ENCODE results near the gene HOXA7.

Gene HOXA7

DNA sequence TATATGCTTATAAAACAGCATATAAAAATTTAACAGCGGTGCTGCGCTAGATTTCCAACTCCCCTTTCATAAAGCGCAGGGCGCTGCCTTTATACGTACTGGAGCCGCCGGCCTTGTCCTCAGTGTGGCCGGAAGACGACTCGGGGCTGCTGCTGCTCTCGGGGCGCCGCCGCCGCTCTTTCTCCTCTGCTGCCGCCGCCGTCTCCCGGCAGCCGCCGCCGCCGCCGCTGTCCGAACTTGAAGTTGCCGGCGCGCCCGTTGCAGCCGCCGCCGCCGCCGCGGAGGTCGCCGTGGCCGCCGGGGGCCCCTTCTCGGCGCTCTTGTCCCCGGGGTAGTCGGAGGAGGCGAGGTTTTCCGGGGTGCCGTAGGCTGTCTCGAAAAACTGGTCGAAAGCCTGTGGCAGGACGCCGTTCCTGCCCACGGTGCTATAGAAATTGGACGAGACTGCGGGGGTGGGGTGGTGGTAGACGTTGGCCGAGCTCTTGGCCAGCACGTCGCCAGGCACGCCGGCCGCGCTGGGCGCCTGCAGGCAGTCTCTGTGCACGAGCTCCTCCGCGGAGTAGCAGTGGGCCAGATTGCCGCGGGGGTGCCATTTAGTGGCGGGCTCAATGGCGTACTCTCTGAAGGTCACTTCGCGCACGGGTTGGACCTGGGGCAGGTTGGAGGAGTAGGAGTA is 28.0 kb upstream of the HOXA7 start:
- peak overlapping the region in 10 of 21 experiments; percentile 21 to 81 (median 74) for H3K27ac ChIP-seq
- H3K4me3 ChIP-seq, result peak overlapping the region; percentile 16 to 48 (median 41)

DNA sequence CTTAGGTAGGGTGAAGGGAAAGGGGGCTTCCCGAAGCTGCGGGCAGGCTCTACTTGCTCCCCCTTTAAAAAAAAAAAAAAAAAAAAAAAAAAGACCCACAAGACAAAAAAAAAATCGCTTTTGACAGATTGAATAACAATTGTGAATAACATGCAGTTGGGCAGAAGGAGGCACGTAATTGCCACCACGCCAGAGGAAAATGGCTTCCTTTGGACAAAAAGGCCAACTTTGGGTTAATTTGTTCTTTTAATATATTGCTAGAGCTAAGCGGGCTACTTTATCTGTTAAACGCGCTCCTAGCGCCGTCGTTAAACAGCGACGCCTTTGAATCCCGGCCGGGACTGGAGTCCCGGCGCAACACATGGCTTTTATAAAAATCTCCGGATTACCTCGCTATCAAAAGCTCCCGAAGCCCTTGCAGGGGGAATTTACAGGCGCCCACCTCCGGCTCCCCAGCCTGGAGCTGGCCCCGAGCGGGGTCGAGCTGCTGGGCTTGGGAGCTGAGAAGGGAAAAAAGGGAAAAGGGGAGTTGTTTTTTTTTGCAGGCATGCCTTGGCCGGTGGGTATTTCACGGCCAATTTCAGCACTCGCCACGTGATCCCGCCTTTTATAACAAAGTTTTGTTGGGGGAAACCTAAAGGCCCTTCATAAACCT is 27.3 kb upstream of the HOXA7 start:
- H3K4me3 ChIP-seq, result peak overlapping the region; percentile 16 to 48 (median 41)

DNA sequence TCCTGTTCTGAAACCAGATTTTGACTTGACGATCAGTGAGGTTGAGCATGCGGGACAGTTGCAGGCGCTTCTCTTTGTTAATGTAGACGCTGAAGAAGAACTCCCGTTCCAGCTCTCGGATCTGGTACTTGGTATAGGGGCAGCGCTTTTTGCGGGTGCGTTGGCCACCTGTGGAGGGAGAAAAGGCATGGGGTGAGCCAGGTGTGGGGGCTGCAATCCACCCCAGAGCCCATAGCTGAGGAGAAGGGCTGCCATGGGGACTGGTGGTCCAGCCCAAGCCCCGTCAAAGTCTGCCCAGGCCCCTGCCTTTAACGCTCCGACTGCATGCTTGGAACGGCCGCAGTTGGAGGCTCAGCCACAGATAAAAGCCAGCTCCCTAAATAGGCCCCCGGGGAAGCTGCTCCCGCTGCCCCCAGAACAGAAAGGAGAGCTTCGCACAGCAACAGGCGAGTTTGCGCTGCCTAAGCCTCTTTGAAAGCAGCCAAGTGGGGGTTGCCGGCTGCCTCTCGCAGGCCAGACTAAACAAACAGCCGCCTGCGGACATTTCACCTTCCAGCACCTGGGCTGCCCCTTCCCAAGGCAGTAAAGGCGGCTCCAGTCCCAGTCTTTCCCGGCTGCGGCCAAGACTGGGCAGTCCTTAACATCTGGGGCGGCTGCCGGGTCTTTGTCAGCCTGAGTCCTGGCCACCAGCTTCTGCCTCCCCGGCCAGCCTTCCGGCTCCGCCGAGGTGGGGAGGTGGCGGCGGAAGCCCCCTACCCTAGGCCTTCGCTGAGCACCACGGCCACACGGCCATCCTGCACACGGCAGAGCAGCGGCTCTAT is 26.6 kb upstream of the HOXA7 start:
- peak overlapping the region in 4 of 7 experiments; percentile 8 to 48 (median 44) for H3K4me3 ChIP-seq
- H3K27ac ChIP-seq, result peak overlapping the region in 7 of 21 experiments; percentile 27 to 81 (median 74)

More for the DNA sequence above, 27.3 kb upstream of the HOXA7 start:
- peak overlapping the region in 10 of 21 experiments; percentile 21 to 81 (median 74) for H3K27ac ChIP-seq

DNA sequence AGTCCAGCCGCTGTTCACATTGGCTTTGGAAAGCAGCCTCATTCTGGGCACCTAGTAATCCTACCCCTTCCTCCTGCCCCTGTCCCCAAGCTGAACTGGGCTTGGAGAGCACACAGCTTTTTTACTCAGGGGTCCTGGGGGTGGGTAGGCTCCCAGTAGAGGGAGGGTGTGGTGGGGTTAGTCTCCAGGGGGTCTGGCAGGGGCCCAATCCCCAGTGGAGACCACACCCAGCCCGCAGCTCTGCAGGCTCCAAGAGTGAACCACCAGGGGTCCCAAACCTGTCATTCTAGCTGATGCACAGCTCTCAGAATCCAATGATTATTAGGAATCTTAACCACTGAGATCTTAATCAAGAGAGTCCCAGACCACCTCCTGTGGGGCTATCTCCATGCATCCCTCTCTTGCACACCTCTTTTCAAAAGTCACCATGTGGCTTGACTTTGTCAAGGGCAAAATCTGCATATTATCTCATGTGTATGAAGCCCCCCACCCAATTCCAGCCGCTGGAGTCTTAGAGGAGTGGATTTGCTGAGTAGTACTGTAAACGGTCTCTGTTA is 25.9 kb upstream of the HOXA7 start:
- H3K4me3 ChIP-seq, result peak overlapping the region in 1 of 7 experiments; percentile 43
- peak overlapping the region in 1 of 21 experiments; percentile 31 for H3K27ac ChIP-seq

DNA sequence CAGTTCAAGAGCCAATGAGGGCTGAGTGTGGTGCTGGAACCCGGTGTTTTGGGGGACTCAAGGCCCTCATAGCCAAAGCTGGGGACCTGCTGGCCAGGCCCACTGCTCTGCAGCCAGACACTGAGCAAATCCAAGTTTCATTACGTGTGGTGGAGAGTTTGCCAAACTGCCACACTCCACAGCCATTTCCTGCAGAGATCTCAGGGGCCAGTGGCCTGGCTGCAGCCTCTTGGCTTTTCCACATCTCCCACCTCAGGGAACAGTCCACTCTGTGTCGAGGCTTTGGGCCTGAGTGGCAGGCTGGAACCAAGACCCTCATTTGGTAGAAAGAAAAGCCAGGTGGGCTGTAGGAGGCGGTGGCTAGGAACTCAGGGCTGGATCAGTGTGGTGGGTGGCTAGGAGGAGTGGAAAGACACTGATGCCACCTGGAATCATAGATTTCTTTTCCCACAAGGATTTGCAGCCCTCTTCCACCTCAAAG is 25.4 kb upstream of the HOXA7 start:
- Histone ChIP-seq H3K27ac (peak overlapping the region in 1 of 21 experiments; percentile 31), H3K4me3 (no peak overlapping the region)

DNA sequence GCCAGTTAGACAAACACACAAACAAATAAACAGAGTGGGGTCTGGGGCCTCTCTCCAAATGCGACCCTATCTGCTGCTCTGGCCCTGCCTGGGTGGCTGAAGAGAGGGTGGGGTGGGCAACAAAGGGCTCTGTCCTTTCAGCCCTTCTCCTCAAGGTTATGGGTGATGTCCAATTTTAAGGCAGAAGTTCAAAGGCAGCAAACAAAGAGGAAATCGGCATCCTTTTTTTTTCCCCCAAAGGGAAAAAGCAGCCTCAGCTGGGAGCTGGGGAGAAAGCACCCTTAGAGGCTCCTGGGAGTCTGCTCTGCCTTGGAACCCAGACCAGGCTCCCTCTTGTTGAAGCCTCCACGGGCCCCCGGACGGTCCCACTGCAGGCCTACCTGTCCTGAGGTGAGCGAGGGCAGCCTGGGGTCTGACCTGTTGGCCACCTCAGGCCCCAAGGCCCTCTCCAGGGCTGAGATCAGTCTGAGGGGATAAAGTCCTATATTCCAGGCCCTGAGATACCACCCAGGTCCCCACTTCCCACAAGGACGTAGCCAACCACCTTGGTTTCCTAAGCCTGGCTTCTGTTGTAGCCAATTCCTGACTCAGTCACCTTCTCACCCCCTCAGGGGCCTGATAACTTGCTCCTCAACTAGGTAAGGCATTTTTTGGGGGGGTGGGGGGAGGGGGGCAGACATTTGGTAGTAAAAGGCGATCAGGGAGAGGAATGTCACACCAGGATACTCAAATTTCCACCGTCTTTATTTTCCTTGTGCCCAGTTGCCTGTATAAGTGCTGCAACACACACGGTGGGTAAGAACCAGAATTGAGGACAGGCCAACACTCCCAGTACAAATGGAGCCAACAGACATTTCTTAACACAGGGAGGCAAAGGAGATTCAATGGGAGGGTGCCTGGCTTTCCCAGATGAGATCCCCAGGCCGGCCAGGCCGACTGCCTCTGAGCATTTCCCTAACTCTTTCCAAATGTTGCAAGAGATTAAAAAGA is 24.3 kb upstream of the HOXA7 start:
- Histone ChIP-seq H3K4me3 (no peak overlapping the region), H3K27ac (peak overlapping the region in 8 of 21 experiments; percentile 38 to 93 (median 54))

DNA sequence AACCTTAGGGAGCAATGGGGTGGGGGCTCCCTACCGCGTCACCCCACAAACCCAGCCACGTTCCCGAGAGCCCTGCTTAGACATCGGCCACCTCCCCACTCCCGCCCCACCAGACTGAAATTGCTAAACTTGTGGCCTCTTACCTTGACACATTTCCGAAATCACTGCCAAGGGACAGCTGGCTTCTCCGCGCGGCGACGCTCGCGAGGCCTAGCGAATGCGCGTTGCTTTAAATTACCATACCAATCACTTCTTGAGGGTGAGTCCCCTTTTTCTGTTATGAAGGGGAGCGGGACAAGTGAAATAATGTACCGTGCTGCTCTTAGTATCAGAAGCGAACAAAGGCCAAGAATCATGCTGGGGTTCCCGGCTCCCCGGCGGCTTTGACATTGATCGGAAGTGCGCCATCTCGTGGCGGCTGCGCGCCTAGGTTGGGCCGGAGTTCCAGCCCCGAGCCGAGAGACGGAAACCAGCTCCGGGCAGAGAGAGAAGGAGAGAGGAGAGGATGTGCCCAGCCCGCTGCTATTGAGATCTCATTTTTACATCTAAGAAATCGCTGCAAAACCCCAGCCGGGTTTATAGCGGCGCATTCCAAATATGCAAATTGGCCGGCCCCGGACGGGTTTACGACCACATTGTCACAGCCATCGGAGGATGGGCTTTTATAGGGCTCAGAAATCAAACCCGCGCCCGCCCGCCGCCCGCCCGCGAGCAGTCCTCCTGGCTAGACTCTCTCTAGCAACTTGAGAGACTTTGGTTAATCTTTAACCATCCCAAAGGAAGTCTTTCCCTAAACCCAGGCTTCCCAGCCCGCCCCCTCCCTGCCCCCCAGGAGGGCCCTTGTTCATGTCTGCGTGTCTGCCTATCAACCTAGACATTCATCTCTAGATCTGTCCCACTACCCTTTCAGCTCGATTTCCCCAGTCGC is 23.3 kb upstream of the HOXA7 start:
- peak overlapping the region in 8 of 21 experiments; percentile 52 to 93 (median 66) for H3K27ac ChIP-seq
- peak overlapping the region in 2 of 7 experiments; percentile 3 to 25 for H3K4me3 ChIP-seq

DNA sequence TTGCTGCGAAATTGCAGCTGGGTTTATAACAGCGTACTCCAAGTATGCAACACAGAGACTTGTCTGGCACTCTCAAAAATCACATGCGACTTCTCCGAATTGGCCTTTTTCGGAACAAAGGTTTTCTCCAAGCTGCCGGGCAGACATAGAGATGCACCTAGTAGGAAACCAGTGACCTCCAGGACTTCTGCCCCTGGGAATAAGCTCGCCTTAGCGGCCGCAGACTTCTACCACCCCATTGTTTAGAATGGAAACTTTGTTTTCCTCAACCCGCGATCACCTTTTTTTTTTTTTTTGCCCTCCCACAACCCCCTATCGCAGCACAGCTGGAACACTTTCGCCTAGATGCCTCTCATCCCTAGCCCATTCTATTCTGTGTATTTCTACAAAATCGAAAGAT is 22.6 kb upstream of the HOXA7 start:
- peak overlapping the region in 7 of 21 experiments; percentile 54 to 93 (median 72) for H3K27ac ChIP-seq
- H3K4me3 ChIP-seq, result peak overlapping the region in 1 of 7 experiments; percentile 25

DNA sequence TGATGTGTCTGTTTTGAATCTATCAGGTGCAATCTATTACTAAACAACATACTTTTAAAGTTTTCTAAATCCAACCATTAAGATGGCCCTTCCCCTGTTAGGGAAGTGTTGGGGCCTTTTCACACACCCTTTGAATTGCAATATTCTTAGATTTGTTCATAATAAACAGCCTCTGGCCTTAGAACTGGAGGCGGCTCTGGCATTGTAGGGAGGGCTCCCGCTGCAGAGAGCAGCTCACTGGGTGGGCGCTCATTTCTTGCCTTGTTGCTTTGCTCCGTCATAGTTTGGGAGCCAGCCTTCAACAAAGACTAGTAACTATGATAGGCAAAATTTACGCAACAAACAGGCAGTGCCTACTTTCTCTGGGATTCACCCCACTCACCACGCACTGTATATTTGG is 21.9 kb upstream of the HOXA7 start:
- Histone ChIP-seq H3K4me3 (peak overlapping the region in 1 of 7 experiments; percentile 25), H3K27ac (peak overlapping the region in 3 of 21 experiments; percentile 54 to 93 (median 72))

DNA sequence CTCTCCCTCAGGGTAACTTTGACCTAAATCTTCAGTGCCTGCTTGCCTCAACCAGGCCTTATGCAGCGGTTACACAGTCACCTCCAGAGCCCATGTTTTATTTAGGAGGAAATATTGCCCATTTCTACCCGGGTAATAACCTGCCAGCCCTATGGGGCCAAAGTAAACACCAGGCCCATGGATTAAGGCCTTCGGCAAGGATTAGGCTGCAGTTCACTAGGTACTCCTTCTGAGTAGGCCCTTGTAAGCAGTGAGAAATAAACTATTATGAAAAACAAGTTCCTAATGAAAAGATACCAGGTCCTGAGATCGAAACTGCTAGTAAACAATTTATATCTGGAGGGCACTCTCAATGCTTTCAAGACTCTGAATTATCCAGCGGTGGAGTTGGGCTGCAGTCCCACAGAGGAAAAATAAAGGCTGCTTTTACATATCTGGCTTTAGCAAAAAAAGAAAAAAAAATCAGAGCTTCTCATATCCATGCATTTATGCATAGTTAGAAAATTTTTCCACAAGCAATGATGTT is 21.4 kb upstream of the HOXA7 start:
- Histone ChIP-seq H3K4me3 (peak overlapping the region in 1 of 7 experiments; percentile 4), H3K27ac (peak overlapping the region in 7 of 21 experiments; percentile 39 to 97 (median 84))

DNA sequence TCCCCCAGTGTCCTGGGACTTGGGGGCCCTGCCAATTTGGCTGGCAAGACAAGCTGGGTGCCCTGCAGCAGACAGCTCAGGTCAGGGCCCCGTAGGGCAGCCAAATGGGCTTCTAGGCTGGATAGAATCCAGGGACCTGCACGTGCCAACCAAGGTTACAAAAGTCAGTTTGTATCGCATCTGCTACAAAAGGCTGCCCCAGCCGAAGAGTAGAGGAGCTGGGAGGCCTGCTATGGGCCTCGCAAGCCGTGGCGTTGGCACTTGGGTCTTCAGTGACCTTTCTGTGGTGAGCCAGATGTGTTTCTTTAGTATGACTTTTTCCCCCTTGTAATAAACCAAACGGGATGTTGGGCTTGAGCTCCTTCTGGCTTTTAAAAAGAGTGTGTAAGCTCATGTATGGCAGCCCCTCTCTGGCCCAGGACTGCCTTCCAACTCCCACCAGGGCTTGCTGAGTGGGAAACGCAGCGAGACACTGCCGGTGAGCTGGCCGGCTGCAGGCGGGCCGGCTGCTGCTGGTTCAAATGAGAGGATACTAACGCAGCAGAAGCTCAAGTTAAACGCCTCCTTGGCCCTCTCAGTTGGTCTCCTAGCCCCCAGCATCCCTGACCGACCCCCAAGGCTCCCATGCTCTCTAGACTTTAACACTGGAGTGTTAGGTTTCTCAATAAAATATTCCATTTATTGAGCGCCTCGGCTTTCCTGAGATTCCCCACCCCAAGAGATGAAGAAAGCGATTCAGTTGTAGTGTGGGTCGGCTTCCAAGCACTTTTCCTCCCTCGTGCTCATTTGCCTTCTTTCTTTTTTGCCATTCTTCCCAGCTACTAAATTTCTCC is 20.7 kb upstream of the HOXA7 start:
- peak overlapping the region in 1 of 7 experiments; percentile 4 for H3K4me3 ChIP-seq
- H3K27ac ChIP-seq, result peak overlapping the region in 7 of 21 experiments; percentile 39 to 97 (median 84)

DNA sequence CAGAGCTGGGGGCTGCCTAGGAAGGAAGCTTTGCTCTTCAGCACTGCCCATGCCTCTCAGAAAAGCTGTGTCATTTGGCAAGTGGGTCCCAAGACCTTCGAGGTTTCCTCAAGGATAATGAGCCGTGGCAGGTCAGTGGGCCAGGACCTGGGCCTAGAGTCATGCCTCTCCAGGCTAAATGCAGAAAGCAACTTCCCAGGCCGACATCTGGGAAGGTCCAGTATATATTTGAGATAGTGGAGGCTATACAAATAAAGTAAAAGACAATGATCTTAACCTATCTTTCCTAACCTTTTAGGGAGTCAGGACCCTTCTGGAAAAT is 20.0 kb upstream of the HOXA7 start:
- no peak overlapping the region for H3K4me3 ChIP-seq
- H3K27ac ChIP-seq, result peak overlapping the region in 7 of 21 experiments; percentile 39 to 97 (median 84)

DNA sequence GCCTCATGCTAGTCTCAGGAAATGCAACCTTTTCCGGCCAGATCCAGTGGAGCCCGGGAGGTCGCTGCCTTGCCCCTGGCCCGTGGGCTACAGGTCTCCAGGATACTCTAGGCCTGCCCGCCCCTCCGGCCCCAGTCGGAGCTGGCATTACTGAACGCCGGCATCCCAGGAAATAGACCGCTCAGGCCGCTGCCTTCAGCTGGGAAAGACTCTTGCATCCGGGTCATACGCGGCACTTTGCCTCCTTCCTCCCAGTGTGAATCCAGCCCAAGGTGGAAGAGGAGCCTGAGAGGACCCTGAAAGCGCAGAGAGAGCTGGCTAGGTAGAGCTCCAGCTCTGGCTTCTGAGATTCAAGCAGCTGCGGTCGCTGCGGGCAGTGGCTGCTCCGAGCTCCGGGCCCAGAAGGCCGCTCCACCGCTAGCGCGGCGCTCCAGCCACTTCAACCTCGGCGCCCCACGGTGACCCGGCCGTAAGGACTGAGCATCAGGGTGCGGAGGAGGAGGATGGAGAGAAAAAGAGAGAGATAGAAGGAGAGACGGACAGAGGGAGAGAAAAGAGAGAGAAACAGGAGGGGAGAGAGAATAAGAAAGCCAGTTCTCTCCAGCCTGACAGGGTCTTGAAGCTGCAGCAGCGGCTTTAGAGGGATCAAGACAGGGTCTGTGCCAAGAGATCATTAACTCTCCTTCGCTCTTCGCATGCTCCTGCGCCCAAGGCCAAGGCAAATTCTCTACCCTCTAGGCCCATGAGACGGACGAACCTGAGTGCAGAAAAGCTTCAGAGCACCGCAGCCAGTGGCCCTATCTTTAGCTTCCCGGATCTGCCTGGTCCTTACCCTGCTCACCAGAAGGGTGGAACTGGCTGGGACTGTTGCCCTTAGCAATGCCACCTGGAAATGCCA is 19.4 kb upstream of the HOXA7 start:
- Histone ChIP-seq H3K4me3 (peak overlapping the region in 1 of 7 experiments; percentile 13), H3K27ac (peak overlapping the region in 8 of 21 experiments; percentile 26 to 97 (median 84))

DNA sequence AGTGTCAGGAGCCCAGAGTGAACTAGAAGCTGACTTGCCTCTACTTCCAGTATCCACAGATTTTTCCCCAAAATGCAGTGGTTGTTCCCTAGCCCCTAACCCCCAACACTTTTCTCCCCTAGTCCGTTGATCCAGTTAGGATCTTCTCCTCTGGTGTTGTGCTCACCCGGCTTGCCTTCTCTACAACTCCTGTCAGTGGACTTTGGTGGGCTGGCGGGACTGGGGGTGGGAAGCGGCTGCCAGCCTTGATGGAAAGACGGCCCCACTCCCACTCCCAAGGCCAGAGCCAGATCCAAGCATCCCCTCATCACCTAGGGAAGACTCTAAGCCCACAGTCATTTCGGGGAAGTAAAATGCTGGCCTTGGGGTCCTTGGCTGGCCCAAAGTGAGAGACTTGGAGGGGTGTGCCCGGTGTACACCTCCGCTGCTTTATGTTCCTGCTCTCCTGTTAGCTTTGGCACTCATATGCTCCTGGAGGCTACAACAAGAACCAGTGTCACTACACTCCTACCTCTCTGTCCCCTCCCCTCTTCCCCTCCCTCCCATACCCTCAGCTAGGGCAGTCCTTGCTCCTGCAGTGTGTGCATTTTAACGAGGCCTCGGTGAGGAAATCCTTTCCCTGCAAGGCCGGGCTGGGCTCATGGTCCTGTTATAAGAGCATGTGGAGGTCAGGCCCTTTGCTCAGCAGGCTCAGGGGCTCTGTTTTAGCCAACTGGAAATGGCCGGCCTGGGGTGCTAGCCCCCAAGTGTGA is 18.6 kb upstream of the HOXA7 start:
- peak overlapping the region in 1 of 7 experiments; percentile 44 for H3K4me3 ChIP-seq
- peak overlapping the region in 8 of 21 experiments; percentile 26 to 97 (median 84) for H3K27ac ChIP-seq

Measured in skin epidermis (tissue), 12 donors.